Karpas-422 (cell line): ENCODE measurements around the gene ARID1B. TPM values are rescaled to one million over a fixed set of nuclear protein-coding genes. Genes with fewer than 3 reads are reported as not detected.
"Not testable (repeated sequence)": the region's sequence is repeated elsewhere in the genome, so short reads cannot be mapped to it uniquely, and the experiment has no call there.

ENCODE experiments used
- DNase-seq: peaks from one replicate; pipeline ENCODE4 v3.0.0-alpha.2; 2015
- H2AFZ ChIP-seq: fragments of 200-600 bp; sonication (generic); 2 replicates; pipeline ENCODE4 v1.6.1; 2014; ENCODE audit warnings: antibody characterized with exemption, low read length, mixed read lengths
- H3K27ac ChIP-seq: fragments of 200-600 bp; sonication (generic); 2 replicates; pipeline ENCODE4 v1.5.1; 2014; ENCODE audit warnings: mild to moderate bottlenecking, low read length, moderate library complexity
- H3K27me3 ChIP-seq: fragments of 200-600 bp; sonication (generic); 2 replicates; pipeline ENCODE4 v1.6.1; 2014; ENCODE audit warnings: low read length, mixed read lengths
- H3K36me3 ChIP-seq: fragments of 200-600 bp; sonication (generic); 2 replicates; pipeline ENCODE4 v1.6.1; 2014; ENCODE audit warnings: low read length, mixed read lengths; ENCODE audit not compliant: insufficient read depth
- H3K4me1 ChIP-seq: fragments of 200-600 bp; sonication (generic); 2 replicates; pipeline ENCODE4 v1.6.1; 2014; ENCODE audit warnings: mild to moderate bottlenecking, low read length, mixed read lengths
- H3K4me2 ChIP-seq: fragments of 200-600 bp; sonication (generic); 2 replicates; pipeline ENCODE4 v1.6.1; 2014; ENCODE audit warnings: low read length, low read depth, mild to moderate bottlenecking; ENCODE audit not compliant: poor library complexity, severe bottlenecking
- H3K4me3 ChIP-seq: fragments of 200-600 bp; sonication (generic); 2 replicates; pipeline ENCODE4 v1.5.1; 2014; ENCODE audit warnings: mild to moderate bottlenecking, antibody characterized with exemption, low read length, mixed read lengths
- H3K79me2 ChIP-seq: fragments of 200-600 bp; sonication (generic); 2 replicates; pipeline ENCODE4 v1.6.1; 2014; ENCODE audit warnings: mild to moderate bottlenecking, low read length, mixed read lengths
- H3K9ac ChIP-seq: fragments of 200-600 bp; sonication (generic); 2 replicates; pipeline ENCODE4 v1.6.0; 2014; ENCODE audit warnings: low read length
- H3K9me2 ChIP-seq: fragments of 200-600 bp; sonication (generic), shearing (Covaris generic); replicated peaks from 2 replicates; pipeline ENCODE4 v1.6.0; 2014; ENCODE audit warnings: mild to moderate bottlenecking, low read length, moderate library complexity; ENCODE audit not compliant: insufficient read depth
- H3K9me3 ChIP-seq: fragments of 300-700, 200-600 bp; sonication (generic); 2 replicates; pipeline ENCODE4 v1.6.1; 2014; ENCODE audit warnings: low read length, mixed read lengths
- H4K20me1 ChIP-seq: fragments of 200-600 bp; sonication (generic); 2 replicates; pipeline ENCODE4 v1.6.1; 2014; ENCODE audit warnings: mild to moderate bottlenecking, antibody characterized with exemption, low read length, low read depth; ENCODE audit not compliant: insufficient read depth
- total RNA-seq: library from RNA; depleted of rRNA; stranded (reverse); fragments of >200 nt; shearing (Covaris generic); gene quantifications from 2 replicates; pipeline ENCODE4 v1.2.3, GENCODE V29; 2014; ENCODE audit warnings: low replicate concordance

ARID1B gene
- total RNA-seq, 1 experiment from 2014 or later, result 174 TPM

GRCh38 chr6:157032923-157033322 lies 255.7 kb downstream of the ARID1B start:
- Histone ChIP-seq H3K9me2 (no peaks in the 10 kb centered on the region), H2AFZ (no peak overlapping the region), H3K4me3 (peak overlapping the region; percentile 69), H3K79me2 (peaks cover 98% of the 10 kb centered on the region), H3K4me2 (peak overlapping the region; percentile 95), H3K27me3 (no peaks in the 10 kb centered on the region), H3K9ac (peak overlapping the region; percentile 68), H3K9me3 (no peaks in the 10 kb centered on the region), H3K27ac (peak overlapping the region; percentile 93), H3K4me1 (peaks cover 59% of the 10 kb centered on the region), H3K36me3 (no peaks in the 10 kb centered on the region), H4K20me1 (no peaks in the 10 kb centered on the region)
- no peak for DNase-seq

- peak overlapping the region; percentile 69 for H3K4me3 ChIP-seq
- H3K27me3 ChIP-seq, result no peaks in the 10 kb centered on the region
- no peaks in the 10 kb centered on the region for H3K36me3 ChIP-seq
- no peak overlapping the region for H2AFZ ChIP-seq
- H3K79me2 ChIP-seq, result peaks cover 95% of the 10 kb centered on the region
- H3K9me3 ChIP-seq, result no peaks in the 10 kb centered on the region
- H3K4me1 ChIP-seq, result peaks cover 59% of the 10 kb centered on the region
- no peaks in the 10 kb centered on the region for H4K20me1 ChIP-seq
- peak overlapping the region; percentile 95 for H3K4me2 ChIP-seq
- DNase-seq, result peak; percentile 59
- peak overlapping the region; percentile 93 for H3K27ac ChIP-seq
- H3K9me2 ChIP-seq, result no peaks in the 10 kb centered on the region
- peak overlapping the region; percentile 68 for H3K9ac ChIP-seq
These were observed 256.4 kb downstream of the ARID1B start for GRCh38 chr6:157033428-157034140.

- DNase-seq, result peak; percentile 87
- Histone ChIP-seq H3K4me2 (peak overlapping the region; percentile 95), H3K4me3 (peak overlapping the region; percentile 69), H3K9me2 (no peaks in the 10 kb centered on the region), H3K4me1 (peaks cover 59% of the 10 kb centered on the region), H3K9ac (peak overlapping the region; percentile 44), H3K9me3 (no peaks in the 10 kb centered on the region), H3K27me3 (no peaks in the 10 kb centered on the region), H2AFZ (no peak overlapping the region), H3K79me2 (peaks cover 89% of the 10 kb centered on the region), H3K36me3 (no peaks in the 10 kb centered on the region), H4K20me1 (no peaks in the 10 kb centered on the region), H3K27ac (peak overlapping the region; percentile 93)
These were observed 257.5 kb downstream of the ARID1B start for GRCh38 chr6:157034436-157035230.

- Histone ChIP-seq H3K79me2 (peaks cover 88% of the 10 kb centered on the region), H3K4me2 (peak overlapping the region; percentile 95), H3K4me1 (peaks cover 59% of the 10 kb centered on the region), H3K27me3 (no peaks in the 10 kb centered on the region), H3K9me2 (no peaks in the 10 kb centered on the region), H4K20me1 (no peaks in the 10 kb centered on the region), H3K36me3 (no peaks in the 10 kb centered on the region), H3K4me3 (no peak overlapping the region), H3K9me3 (no peaks in the 10 kb centered on the region), H2AFZ (no peak overlapping the region), H3K9ac (no peak overlapping the region), H3K27ac (peak overlapping the region; percentile 93)
- no peak for DNase-seq
These were observed 258.4 kb downstream of the ARID1B start for GRCh38 chr6:157035546-157035945.

GRCh38 chr6:157036245-157036711 lies 259.1 kb downstream of the ARID1B start:
- H3K79me2 ChIP-seq, result peaks cover 85% of the 10 kb centered on the region
- H3K4me2 ChIP-seq, result no peak overlapping the region

GRCh38 chr6:157037165-157037564 lies 260.0 kb downstream of the ARID1B start:
- H3K4me2 ChIP-seq, result no peak overlapping the region
- H3K9ac ChIP-seq, result no peak overlapping the region
- DNase-seq, result no peak
- H3K36me3 ChIP-seq, result no peaks in the 10 kb centered on the region
- peaks cover 85% of the 10 kb centered on the region for H3K79me2 ChIP-seq
- H3K4me1 ChIP-seq, result peaks cover 55% of the 10 kb centered on the region
- H3K27ac ChIP-seq, result peak overlapping the region; percentile 19; the same call in 1 of the 2 replicates
- H3K9me2 ChIP-seq, result no peaks in the 10 kb centered on the region
- H2AFZ ChIP-seq, result no peak overlapping the region
- H3K4me3 ChIP-seq, result no peak overlapping the region
- H3K27me3 ChIP-seq, result no peaks in the 10 kb centered on the region
- H3K9me3 ChIP-seq, result no peaks in the 10 kb centered on the region
- H4K20me1 ChIP-seq, result no peaks in the 10 kb centered on the region

More at GRCh38 chr6:157036245-157036711, 259.1 kb downstream of the ARID1B start:
- H3K9me2 ChIP-seq, result no peaks in the 10 kb centered on the region
- peak overlapping the region; percentile 93 for H3K27ac ChIP-seq
- H2AFZ ChIP-seq, result no peak overlapping the region
- no peak for DNase-seq
- no peak overlapping the region for H3K4me3 ChIP-seq
- H3K9ac ChIP-seq, result no peak overlapping the region
- no peaks in the 10 kb centered on the region for H4K20me1 ChIP-seq
- H3K4me1 ChIP-seq, result peaks cover 59% of the 10 kb centered on the region
- no peaks in the 10 kb centered on the region for H3K27me3 ChIP-seq
- no peaks in the 10 kb centered on the region for H3K36me3 ChIP-seq
- no peaks in the 10 kb centered on the region for H3K9me3 ChIP-seq

- no peak overlapping the region for H3K27ac ChIP-seq
- H4K20me1 ChIP-seq, result no peaks in the 10 kb centered on the region
- H3K9me3 ChIP-seq, result no peaks in the 10 kb centered on the region
- peaks cover 47% of the 10 kb centered on the region for H3K4me1 ChIP-seq
- no peaks in the 10 kb centered on the region for H3K36me3 ChIP-seq
- peaks cover 79% of the 10 kb centered on the region for H3K79me2 ChIP-seq
- no peaks in the 10 kb centered on the region for H3K27me3 ChIP-seq
- H2AFZ ChIP-seq, result no peak overlapping the region
- H3K9me2 ChIP-seq, result no peaks in the 10 kb centered on the region
- no peak overlapping the region for H3K4me3 ChIP-seq
- H3K4me2 ChIP-seq, result no peak overlapping the region
- no peak for DNase-seq
- H3K9ac ChIP-seq, result no peak overlapping the region
These were observed 261.4 kb downstream of the ARID1B start for GRCh38 chr6:157038610-157039009.

GRCh38 chr6:157039639-157040038 lies 262.5 kb downstream of the ARID1B start:
- H3K9me2 ChIP-seq, H3K27ac ChIP-seq, H3K9ac ChIP-seq, H2AFZ ChIP-seq, DNase-seq, H3K36me3 ChIP-seq, H3K27me3 ChIP-seq, H3K4me2 ChIP-seq, H3K9me3 ChIP-seq, H3K4me3 ChIP-seq, H4K20me1 ChIP-seq: not testable (repeated sequence)
- H3K79me2 ChIP-seq, result peaks cover 78% of the 10 kb centered on the region
- H3K4me1 ChIP-seq, result peaks cover 47% of the 10 kb centered on the region
